DMS114 treated with DMSO at 0.1 percent for 48 hours (cell line): ENCODE data around the gene SUN1.
A peak's percentile ranks its signal among the peaks of the same experiment; 100 is the strongest.
"Not testable (repeated sequence)": the region's sequence is repeated elsewhere in the genome, so short reads cannot be mapped to it uniquely, and the experiment has no call there.

Experiments used
- DNase-seq: peaks from one replicate; lab custom pipeline; 2025; ENCODE audit not compliant: unreplicated experiment; lab: John Stamatoyannopoulos, UW

SUN1 gene

DNA sequence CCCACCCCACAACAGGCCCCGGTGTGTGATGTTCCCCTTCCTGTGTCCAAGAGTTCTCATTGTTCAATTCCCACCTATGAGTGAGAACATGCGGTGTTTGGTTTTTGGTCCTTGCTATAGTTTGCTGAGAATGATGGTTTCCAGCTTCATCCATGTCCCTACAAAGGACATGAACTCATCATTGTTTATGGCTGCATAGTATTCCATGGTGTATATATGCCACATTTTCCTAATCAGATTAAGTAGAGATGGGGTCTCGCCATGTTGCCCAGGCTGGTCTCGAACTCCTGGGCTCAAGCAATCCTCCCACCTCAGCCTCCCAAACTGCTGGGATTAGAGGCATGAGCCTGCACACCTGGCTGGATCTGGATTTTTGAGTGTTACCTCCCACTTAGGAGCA lies 28.5 kb upstream of the SUN1 start:
- not testable (repeated sequence) for DNase-seq

DNA sequence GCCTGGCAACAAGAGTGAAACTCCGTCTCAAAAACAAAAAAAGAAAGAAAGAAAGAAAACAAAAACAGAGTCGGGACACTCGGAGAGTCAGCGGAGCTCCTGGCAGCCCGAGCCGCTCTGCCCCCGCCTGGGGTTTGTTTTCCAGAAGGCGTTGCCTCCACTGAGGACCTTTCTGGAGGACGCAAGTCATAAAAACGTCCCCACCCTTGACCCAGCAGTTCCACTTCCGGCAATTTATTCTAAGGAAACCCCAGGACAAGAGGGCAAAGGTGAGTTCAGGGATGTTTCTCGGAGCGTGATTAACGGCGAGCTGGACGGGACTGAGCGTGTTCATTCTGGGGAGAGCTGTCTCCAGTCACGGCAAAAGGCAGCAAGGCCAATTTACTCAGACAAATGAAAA lies 27.0 kb upstream of the SUN1 start:
- no peak for DNase-seq

DNA sequence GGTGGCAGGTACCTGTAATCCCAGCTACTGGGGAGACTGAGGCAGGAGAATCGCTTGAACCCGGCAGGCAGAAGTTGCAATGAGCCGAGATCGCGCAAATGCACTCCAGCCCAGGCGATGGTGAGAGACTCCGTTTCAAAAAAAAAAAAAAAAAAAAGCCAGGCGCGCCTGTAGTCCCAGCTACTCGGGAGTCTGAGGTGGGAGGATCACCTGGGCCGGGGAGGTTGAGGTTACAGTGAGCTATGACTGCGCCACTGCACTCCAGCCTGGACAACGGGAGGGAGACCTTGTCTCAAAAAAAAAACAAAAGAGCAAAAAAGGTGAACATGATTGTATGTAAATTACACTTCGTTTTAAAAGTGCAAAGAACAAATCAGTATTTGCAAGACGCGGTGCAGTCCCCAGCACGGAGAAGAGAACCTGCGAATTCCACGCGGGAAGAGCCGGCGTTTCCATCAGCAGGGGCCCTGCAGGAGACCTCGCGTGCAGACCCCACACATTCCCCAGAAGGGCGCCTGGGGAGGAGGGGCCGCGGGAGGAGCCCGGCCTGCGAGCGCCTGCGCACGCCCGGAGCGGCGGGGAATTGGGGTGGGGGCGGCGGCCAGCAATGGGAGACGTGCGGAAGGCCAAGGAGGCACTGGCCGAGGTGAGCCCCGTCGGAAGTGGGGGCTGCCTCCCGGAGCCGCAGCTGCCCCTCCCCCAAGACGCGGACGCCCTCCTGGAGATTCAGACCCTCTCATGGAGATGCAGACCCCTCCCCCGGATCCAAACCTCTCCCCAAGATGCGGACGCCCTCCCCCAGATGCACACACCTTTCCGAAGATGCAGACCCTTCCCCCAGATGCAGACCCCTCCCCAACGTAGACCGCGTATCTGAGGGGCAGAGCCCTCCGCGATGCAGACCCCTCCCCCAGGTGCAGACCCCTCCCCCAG lies 16.7 kb upstream of the SUN1 start:
- peak; percentile 42 for DNase-seq

DNA sequence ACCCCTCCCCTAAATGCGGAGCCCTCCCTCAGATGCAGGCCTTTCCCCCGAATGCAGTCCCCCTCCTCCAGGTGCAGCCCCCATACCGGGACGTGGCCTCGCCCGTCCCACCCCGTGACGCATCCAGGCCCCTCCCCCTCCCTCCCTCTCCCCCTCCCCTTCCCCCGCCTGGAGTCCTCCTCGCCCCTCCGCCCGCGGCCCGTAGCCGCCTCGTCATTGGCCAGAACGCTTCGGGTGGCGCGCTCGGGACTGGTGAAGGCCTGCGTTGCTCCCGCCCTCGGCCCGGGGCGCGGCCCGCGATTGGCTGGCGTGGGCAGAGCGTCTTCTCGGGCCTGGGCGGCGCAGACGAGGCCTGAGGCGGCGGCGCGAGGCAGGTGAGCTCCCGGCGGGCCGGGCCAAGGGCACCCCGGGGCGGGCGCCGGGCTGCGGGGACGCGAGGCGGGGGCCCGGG lies 16.0 kb upstream of the SUN1 start:
- peak; percentile 93 for DNase-seq

DNA sequence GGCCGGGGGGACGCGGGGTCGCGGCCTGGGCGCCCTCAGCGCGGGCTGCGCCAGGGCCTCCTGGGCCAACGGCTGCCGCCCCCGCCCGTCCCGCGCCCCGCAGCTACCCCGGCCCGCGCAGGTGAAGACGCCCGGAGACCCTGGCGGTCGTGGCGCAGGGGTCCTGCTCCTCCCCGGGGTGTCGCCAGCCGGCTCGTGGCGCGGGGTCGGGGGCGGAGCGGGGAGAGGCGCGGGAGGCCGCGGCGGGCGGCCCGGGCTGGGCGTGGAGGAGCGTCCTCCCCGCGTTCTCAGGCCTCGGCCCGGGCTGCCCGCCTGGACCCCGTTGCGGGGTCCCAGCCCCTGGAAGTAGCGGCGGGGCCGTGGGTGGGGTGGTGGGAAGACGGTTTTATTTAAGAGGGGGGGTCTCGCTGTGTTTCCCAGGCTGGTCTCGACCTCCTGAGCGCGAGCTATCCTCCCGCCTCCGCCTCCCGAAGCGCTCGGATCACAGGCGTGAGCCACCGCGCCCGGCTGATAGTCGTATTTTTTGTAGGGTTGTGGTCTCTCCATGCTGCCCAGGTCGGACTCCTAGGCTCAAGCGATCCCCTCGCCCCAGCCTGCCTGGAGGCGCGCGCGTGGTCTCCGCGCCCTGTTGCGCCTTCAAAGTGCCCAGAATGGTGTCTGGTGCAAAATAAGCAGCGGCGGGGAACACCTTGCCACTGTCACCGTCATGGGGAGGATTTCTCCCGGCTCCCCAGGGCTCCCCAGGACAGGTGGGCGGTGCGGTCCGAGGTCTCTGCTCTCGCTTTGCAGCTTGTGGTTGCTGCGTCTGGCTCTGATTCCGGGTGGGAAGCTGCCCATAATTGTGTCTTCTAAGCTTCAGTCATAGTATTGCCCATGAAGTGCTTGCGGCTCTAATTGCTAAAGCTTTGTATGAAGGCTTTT lies 15.3 kb upstream of the SUN1 start:
- no peak for DNase-seq

DNA sequence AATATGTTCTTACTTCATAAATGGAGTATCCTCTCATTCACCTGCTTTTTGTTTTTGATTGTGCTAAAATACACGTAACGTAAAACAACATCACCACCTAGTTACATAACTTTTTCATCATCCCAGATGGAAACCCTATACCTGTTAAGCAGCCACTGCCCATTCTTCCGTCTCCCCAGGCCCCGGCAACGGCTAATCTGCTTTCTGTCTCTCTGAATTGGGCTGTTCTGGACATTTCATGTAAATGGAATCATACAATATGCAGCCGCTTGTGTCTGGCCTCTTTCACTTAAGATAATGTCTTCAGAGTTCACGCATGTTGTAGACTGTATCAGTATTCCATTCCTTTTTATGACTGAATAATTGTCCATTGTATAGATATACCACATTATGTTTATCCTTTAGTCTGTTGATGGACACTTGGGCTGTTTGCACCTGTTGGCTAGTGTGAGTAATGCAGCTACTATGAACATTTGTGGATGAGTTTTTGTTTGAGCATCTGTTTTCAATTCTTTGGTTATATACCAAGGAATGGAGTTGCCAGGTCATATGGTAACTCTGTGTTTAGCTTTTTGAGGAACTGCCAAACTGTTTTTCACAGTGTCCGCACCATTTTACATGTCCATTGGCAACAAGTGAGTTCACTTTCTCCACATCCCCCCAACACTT lies 14.1 kb upstream of the SUN1 start:
- DNase-seq = peak; percentile 31

DNA sequence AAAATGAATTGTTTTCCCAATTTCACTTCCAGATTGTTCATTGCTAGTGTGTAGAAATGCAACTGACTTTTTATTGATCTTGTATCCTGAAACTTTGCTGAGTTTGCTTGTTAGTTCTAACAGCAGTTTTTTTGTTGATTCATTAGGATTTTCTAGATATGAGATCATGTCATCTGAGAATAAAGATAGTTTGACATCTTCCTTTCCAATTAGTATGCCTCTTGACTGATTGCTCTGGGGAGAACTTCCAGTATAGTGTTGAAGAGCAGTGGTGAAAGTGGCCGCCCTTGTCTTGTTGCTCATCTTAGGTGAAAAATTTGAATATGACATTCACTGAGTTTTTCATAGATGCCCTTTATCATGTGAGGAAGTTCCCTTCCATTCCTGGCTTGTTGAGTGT lies 11.9 kb upstream of the SUN1 start:
- DNase-seq = no peak

DNA sequence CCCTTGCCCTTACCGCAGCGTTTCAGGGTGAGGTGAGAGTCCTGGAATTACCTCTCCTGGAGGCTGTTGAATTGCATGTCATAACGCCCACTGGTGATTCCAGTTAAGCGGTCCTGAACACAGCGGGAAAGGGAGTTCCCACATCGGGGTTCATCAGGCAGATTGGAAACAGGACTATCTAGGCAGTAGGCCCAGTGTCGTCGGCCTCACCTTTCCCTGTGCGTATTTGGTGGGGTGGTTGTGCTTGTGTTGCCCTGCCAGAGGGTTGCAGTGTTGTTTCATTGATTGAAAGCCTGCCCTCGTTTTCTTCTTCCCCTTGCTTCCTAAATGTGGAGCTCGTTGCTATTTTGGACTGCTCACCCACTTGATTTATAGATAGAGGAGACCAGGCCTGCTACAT lies 10.6 kb upstream of the SUN1 start:
- DNase-seq = no peak

DNA sequence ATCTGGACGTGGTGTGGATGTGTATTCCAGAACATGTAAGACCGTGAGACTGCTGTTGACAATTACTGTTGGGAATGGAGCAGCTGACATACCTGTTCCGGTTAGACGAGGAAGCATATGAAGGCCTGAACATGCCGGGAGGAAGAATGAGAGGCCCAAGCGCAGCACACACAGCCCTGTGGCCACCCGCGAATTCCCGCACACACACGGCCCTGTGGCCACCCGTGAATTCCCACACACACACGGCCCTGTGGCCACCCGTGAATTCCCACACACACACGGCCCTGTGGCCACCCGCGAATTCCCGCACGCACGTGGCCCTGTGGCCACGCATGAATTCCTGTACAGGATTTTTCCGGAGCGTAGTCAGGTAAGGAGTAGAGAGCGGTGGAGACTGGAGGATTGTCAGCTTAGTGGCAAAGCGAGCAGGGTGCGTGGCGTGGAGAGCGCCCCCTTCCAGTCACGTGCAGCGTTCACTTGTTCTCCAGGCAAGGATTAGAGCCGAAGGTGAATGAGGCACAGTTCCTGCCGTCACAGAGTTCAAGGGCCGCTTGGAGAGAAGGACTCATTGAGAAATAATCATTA lies 9.5 kb upstream of the SUN1 start:
- no peak for DNase-seq

DNA sequence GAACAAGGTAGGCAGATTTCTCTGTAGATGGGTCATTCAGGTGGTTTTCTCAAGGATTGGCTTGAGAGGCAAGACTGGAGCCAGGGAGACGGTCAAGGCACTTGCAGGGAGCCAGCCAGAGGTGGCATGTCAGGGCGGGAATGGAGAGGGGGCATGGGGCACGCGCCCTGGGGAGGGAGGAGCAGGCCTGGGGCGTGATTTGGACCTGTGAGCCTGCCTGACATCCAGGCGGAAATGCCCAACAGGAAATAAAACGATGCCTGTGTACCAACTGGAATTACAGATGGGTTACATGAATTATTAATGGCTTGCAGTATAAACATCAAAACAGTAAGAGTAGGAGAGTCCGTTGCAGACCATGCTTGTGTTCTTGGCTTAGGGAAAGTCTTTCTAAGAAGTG lies 8.6 kb upstream of the SUN1 start:
- DNase-seq = no peak

DNA sequence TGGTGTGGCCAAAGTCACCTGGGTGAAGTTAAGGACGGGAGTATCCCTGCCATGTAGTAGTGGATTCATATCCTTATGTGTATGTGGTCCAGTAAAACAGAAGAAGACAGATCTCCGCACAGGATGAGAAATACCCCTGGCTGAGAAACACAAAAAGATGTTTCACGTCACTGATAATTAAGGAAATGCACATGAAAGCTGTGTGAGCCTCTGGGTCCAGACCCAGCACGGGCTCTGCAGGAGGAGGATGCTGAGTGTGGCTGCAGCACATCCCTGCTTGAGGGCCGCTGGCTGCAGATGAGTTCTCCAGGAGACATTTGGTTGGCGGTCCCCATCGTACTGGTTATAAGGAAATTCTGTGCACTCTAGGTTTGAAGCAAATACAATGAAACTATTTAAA lies 8.2 kb upstream of the SUN1 start:
- DNase-seq = no peak

DNA sequence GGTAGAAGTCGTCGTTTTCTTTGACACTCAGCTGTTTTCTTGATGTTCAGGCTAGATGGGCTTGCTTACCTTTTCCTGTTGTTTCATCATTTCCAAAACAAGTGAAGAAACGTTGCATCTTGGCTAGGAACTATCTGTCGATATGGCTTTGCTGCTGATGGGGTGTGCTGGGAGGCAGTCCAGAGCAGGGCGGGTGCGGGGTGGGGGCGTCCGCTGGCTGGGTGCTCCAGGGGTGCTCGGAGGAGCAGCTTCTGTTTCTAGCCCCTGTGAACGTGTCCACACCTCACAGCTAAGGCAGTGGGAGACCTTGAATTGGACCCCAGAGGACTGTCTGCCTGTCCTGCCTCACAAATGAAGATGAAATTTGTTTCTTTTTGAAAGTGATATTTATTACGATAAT lies 7.6 kb upstream of the SUN1 start:
- DNase-seq = no peak

DNA sequence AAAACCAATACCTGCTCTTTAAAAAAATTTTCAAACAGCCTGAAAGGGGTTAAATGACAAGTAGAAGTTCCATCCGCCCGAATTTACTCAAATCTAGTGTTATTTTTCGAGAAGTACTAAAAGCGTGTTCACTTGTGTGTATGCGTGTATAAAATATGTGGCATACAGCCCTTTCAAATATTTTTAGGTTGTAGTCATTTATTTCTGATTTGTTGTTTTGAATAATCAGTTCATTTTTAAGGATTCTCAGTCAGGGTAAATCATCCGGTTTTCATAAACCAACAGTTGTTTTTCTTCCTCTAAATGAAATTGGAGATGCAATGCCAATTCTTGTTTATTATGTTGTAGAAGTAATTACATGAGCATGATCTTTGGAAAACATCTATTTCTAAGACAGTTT lies 6.9 kb upstream of the SUN1 start:
- DNase-seq = no peak

DNA sequence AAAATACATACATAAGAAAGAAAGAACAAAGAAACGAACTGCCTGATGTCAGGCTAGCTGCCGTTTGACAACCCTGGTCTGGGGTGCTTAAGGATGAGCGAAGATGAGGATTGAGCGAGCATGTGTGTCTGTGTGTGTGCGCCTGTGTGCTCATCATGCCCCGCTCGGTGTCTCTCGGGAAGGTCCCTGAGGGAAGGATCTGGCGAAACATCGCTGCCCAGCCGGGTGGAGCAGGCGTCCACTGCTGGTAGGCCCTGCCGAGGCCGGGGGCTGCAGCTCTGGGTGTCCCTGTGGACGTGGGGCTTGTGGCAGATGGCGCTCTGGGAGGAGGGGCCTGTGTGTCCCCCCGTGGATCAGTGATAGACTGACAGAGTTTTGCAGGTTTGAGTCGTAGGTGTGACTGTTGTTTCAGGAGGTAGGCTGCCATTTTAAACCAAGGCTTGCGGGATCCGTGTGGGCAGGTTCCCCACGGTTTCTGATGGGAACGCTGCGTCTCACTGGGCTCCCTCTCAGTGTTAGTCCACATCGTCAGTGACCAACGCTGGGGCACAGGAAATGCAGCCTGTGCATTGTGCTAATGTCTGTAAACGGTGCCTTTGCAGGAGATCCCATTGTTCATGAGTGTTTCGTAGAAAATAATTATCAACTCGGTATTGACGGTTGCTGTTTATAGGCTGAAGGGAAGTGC lies 5.9 kb upstream of the SUN1 start:
- no peak for DNase-seq

DNA sequence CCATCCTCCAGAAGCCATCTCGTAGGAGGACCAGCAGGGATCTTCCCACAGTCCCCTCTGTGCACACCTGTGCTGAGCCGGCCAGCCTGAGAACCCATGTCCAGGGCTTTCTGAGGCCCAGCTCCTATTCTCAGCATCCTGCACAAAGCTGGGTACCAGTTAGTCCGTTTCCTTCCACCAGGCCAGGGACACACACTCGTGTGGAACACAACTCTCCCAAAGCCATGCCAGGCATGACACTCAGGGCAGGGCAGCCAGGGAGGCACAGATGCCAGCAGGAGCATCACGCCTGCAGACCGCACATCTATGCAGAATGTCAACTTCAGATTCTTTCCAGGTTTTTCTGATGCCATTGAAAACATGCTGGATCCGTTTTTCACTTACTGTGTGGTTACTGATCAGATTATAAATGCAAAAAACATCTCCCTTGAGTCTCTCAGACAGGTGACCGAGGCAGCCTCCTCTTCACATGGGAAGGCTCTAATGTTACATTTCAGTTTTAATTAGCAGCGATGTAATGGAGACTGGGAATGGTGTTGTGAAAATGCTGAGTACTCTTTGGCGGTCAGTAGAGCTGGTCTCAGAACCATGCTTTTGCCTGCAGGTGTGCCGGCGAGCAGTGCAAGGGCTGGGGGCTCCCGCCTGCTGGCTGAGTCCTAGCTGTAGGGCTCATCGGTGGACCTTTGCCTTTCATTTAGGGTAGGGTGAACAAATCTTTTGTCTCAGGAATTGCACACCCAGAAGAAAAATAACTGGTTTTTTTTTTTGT lies 3.3 kb upstream of the SUN1 start:
- no peak for DNase-seq

DNA sequence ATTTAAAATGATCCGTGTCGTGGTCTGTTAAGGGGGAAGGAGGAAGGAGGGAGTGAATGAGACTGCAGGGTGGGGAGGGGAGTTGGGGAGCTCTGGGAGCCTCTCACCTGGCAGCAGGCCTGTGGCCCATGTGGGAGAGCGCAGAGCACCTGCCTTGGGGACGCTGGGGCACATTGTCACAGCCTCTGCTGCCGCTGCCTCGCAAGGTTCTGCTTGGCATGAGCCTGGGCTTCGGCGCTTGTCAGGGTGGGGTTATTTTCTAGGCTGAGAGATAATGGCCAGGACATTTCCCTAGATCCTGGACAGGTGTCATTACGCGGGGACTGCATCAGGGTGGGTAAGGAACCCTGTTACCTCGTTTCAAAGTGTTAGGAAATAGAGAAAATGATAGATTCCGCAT lies 2.2 kb upstream of the SUN1 start:
- DNase-seq = no peak

DNA sequence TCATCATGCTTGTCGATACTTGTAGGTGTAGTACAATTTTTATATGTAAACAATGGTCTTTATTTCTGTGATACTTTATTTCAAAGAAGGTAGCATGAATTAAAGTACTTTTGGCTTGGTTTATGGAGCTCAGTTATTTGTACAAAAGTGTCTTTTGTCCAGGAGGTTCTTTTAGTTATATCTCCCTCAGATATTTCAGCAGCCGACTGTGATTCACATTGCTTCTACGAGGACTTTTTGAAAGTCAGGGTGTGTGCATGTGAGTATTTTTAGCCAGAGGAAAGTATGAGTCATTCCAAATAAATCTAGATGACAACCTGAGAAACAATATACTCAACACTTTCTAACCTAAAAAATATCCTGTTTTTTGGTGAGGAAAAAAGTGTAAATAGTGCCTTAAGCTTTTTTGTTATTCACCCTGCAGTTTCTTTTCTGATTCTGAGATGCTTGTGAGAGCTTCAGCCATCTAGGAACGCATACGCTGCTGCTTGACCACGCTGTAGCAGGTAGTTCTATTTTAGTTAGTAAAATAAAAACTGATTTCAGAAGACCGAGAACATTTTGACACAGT lies 595 bp upstream of the SUN1 start:
- DNase-seq = no peak

DNA sequence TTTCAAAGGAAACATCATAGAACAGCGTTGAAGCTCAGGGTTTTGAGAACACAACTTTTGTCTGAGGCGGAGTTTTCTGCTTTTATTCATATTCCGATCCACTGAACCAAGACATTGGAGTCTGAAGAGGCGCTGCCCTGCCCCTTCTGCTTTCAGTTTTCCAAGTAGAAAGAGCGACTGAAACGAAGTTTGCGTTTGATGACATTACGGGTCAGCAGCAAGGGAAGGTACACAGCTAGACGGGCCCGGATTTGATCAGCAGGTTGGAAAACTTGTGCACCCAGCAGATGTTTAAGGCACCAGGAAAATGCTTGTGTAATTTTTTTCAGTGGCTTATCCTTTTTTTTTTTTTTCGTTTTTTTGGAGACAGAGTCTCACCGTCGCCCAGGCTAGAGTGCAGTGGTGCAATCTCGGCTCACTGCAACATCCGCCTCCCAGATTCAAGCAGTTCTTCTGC lies 720 bp downstream of the SUN1 start:
- DNase-seq = no peak

DNA sequence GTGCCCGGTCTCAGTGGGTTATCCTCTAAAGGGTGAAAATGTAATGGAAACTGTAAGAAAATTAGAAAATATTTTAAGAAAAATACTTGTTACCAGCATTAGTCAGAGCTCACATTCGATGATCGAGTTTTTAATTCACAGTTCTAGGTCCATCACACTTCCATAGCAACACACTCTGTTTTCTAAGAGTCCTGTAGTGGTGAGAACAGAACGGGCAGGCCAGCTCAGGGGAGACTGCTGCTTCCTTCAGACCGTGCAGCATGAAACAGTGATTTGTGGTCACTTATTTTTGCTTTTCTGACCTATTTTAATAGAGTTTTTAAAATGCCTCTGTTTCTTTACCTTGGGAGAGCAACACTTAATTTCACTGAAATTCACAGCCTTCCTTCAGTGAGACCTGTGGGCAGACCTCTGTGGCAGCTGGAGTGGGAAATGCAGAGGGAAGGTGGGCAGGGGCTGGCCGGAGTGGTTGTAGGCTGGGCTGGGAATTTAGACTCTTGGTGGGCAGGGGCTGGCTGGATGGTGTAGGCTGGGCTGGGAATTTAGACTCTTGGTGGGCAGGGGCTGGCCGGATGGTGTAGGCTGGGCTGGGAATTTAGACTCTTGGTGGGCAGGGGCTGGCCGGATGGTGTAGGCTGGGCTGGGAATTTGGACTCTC lies 1.5 kb downstream of the SUN1 start:
- DNase-seq = no peak
